GM18951 (cell line): ENCODE measurements around the gene PRKN.

ENCODE experiments used
- POLR2A ChIP-seq: IDR thresholded peaks from 4 replicates; pipeline ENCODE4 v1.6.1; 2011; ENCODE audit warnings: mild to moderate bottlenecking; ENCODE audit not compliant: insufficient read length, insufficient read depth; ENCODE audit errors: extremely low read depth
- in situ Hi-C: fragments of 300-500 bp; cut with MboI; formaldehyde crosslinking; loops from one replicate; pipeline ENCODE4 v1.12.0; 2022; ENCODE audit warnings: low sequenced_read_pairs, mixed read lengths, inconsistent platforms; ENCODE audit not compliant: unreplicated experiment

The PRKN gene

DNA sequence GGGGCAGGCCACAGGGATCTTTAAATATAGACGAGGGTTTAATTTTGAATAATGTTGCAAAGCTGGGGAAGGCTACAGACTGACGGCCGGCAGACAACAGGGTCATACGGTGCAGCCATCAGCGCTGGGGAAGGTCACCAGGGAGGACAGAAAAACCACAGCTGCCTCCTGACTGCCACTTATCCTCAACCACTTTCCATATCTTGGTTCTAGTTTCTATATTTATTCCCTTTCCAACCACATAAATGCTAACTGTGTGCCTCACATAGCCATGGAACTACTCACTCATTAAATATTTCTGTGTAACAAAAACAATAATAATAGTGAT, 1368.0 kb downstream of the PRKN start:
- TF ChIP-seq POLR2A, result no peak
- in situ Hi-C loops, result loop anchor here (5.0 kb wide), 1 partner anchor 212 kb away; no protein-coding TSS in a partner anchor

DNA sequence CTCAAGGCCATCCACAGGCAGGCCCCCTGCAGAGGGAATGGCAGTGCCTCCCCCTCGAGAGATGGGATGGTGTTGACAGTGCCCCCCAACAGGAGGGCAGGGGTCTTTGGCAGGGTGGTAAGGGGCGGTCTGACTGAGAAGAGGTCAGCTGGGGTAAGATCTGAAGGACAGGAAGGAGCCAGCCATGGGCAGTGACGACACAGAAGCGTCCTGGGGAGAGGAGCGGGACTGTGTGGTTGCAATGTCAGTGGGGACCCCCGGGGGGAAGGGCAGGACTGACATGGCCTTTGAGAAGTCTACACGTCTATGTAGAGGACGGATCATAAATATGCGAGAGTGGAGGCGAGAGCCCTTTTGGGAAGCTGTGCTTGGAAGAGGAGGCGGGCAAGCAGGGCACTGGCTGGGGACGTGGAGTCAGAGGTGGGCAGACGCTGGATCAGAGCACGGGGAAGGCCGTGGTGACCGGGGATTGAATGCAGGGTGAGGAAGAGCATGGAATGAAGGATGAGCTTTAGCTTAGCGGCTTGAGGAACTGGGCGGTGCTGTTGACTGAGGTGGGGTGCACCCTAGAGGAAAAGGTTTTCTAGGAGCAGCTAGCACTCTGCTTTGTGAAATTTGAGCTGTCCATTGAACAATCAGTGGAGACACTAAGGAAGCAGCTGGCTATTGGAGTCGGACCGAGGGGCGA, 1371.3 kb downstream of the PRKN start:
- in situ Hi-C loops, result loop anchor here (5.0 kb wide), 1 partner anchor 209 kb away; no protein-coding TSS in a partner anchor
- TF ChIP-seq POLR2A, result no peak

DNA sequence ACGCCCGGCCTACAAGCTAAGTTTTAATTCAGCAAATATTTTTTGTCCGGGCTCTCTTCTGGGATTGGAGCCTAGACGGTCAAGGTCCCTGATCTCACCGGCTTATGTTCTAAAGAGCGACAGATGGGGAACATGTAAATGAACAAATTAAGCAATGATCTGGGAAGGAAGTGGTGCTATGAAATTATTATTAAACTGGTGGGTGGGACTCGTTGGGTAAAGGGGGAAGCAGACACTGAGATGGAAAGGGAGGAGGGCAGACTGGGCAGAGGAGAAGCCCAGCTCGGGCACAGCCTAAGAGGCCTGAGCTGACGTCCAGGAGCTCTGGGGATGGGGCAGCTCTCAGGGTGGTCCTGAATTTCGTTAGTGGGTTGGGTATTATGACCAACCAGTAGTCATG, 1371.9 kb downstream of the PRKN start:
- in situ Hi-C loops, result loop anchor here (5.0 kb wide), 1 partner anchor 208 kb away; no protein-coding TSS in a partner anchor
- TF ChIP-seq POLR2A, result no peak

DNA sequence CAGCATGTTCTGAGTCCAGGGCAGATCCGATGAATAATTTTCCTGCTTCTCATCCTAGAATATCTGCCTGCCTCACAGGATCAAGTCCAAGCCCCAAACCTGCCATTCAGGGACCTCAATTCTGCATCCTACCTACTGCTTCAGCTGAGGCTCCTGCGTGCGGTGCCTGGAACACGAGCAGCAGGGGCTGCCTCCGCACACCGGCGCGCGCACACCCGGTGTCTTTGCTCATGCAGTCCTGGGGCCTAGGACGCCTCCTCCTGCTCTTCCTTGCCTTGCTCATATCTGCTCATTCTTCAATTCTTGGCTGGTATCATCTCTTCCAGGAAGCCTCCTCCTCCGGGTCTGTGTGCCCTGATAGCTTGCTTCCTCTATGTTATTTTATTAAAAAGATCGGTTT, 1372.6 kb downstream of the PRKN start:
- in situ Hi-C loops, result loop anchor here (5.0 kb wide), 1 partner anchor 208 kb away; no protein-coding TSS in a partner anchor
- no peak for TF ChIP-seq POLR2A

DNA sequence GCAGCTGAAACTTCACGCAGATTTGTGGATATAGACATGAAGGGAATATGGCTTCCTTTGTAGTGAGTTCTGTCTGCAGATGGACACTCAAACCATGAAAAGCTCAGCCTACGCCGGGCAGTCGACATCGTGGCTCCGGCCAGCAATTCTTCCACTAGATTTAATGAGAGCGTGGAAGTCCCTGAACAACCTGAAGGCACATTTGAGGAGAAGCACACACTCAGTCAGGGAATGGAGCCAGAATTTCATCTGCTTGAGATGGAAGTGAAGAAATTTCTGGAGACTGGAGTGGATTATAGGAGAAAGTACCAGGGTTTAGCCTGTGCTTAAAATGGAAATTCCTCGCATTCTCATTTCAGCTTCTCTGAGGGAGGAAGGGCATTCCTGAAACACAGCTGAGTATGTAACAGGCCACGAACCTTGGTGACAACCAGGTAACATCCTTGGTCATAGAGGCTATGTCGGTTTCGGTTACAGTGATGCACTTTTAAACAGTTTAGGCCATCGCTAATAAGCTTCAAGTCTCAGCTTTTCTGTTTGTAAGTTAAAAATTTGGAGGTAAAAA, 1373.2 kb downstream of the PRKN start:
- no peak for TF ChIP-seq POLR2A
- in situ Hi-C loops, result no loop called here

DNA sequence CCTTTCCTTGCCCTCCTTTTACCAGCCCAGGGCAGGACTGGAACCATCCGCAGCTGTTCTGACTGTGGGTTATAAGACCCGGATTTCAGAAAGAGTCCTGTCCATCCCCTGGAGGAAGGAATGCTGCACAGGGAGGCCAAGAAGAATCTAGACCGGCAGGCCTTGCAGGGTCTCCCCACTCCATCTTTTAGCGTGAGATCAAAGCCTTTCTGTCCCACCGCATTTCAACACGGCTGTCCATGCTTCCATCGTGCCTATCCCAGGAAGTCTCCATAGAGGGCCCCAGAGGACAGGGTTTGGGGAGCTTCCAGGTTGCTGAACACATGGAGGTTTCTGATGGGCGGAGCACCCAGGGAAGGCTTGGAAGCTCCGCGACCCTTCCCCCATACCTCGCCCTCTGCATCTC, 1374.4 kb downstream of the PRKN start:
- in situ Hi-C loops, result no loop called here
- TF ChIP-seq POLR2A, result no peak

DNA sequence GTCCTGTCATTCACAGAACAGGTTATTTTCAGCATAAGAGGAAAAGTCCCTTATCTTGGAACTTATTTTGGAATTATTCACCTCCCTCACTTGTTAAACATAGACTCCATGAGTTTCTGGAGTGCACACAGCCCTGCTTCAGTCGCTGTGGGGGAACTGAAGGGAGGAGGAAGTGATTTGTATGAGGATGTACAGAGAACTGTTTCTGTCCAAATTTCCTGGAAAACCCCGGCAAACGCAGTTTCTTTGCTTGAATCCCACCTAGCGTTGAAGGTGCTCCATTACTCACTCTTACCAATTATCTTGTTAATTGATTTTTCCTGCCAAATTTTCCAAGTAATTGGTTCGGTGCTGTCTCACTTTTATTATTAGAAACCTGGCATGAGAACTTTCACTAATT, 1375.7 kb downstream of the PRKN start:
- TF ChIP-seq POLR2A, result no peak
- in situ Hi-C loops, result no loop called here

DNA sequence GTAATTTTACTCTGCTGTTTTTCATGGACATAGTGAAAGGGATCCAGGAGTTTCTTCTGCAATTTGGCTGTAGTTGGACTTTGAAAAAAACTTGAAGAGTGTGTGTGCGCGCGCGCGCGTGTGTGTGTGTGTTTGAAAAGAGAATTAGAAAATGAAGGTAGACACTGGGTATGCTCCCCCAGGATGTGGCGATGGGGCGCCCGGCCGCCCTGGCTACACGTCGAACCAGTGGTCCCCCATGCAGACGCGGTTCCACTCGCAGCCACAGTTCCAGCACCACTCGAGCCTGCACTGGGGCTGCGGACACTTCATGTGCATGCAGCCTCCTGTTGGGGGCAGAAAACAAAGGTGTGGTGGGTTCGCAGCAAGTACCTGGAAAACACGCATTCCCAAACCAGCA, 1377.7 kb downstream of the PRKN start:
- TF ChIP-seq POLR2A, result no peak
- in situ Hi-C loops, result no loop called here

DNA sequence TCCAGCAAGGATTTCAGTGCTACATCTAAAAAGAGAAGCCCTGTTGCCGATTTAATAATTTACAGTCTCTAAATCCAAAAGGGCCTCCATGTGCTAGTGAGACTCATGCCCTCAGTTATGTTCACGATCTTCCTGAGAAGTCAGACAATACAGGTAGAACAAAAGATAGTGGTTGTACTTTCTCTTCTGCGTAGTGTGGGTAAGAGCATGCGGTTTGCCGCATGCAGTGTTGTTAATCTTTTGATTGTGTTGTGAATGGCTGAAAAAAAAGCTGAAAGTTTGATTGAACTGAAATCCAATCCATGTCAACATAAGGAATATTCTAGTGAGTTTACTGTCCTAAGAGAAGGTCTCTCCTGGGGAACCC, 1379.0 kb downstream of the PRKN start:
- TF ChIP-seq POLR2A, result no peak
- in situ Hi-C loops, result no loop called here

DNA sequence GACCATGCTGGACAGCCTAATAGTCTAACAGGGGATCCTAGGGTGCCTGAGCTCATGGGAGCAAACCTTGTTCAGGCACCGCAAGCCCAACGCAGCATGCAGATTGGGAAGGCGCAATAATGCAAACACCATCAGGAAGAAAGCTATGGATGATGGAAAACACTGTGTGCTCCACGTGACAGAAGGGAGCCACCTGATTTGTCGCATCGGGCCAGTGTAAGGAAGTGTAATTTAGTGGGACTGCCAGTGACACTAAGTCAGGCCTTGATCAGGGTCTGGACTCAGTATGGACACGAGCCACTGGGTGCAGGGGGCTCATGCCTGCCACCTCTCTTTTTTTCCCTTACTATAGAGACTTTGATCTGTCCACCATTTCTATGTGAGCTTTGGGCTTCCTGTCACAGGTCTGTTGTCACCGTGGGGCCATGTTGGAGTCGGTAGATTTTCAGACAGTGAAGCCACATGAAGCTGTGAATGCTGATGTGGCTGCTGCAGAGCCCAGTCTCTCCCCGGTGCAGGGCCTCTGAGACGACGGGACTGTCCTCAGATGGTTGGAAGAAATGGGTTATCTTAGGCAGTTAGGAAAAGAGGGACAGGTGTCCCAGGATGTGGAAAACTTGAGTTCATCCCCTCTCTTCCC, 1379.5 kb downstream of the PRKN start:
- in situ Hi-C loops, result no loop called here
- no peak for TF ChIP-seq POLR2A

DNA sequence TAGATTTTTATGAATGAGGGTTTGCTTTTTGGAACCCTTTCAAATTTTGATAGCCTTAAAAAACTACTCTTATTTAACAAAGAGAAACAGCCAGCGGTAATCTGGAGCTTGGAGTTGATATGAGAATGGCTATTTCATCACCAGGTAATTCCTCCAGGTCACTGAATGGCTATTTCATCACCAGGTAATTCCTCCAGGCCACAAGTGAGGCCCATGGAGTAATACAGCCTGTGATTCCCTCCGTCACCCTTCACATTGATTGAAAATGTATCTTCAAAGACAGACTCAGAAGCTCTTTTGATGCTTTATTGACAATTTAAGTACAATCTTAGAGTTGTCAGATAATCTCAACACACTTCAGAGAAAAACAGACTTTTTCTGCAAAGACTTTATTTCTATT, 1380.4 kb downstream of the PRKN start:
- no peak for TF ChIP-seq POLR2A
- in situ Hi-C loops, result no loop called here

DNA sequence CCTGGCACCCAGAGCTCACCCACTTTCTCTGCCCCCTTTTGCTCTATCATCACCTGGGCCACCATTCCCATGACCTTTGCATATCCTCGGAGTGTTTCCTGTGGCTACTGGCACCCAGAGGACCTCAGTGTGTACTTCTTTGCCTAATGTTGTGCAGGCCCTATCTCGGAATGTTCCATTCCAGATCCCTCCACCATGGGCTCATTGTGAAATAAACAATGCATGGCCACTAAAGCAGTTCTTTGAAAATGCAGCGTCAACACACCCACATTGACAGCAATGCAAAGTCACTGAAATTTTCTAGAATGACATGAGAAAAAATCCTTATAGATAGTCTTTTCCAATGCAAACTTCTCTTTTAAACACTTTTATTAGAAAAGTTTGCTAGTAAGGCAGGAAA, 1380.8 kb downstream of the PRKN start:
- in situ Hi-C loops, result no loop called here
- no peak for TF ChIP-seq POLR2A

DNA sequence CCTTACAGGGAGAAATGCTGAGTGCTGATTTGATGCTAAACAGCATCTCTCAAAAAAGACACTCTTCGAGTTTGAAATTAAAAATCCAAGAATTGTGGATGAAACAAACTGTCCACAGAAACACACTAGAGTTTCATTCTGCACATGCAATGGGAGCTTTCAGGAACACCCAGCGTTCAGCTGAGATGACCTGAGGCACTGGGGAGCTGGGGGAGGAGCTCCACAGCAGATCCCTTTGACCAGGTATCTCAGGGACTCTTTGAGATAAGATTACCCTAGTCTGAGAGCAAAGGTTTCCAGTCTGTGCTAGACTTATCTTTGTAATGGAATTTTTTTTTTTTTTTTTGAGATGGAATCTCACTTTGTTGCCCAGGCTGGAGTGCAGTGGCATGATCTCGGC, 1382.9 kb downstream of the PRKN start:
- in situ Hi-C loops, result no loop called here
- no peak for TF ChIP-seq POLR2A

DNA sequence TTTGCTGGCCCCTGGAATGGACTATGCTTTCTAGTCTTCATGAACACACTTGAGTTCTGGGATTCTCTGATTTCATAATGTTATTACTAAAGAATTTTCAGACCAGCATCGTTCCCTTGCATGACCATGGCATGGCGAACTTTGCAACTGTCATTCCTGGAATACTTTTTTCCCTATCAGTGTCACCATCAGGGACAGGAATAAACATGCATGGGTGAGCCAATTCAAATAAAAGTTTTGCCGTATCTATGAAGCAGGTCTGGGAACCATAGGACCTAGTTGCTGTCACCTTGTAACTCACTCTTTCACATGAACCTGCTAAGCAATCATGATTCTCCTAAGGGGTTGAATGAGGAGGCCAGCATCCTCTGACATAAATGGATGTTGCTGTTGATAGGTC, 1385.5 kb downstream of the PRKN start:
- in situ Hi-C loops, result no loop called here
- TF ChIP-seq POLR2A, result no peak
